HG02610 (cell line): ENCODE data around the gene KIAA1549.

Experiments
- ATAC-seq: cut with Tn5 transposase; IDR thresholded peaks from one replicate; pipeline ENCODE4 v1.9.1; 2021; ENCODE audit warnings: mild to moderate bottlenecking, moderate library complexity; ENCODE audit not compliant: unreplicated experiment

KIAA1549 gene

GRCh38 chr7:138975343-138976104 lies 5.7 kb downstream of the KIAA1549 start:
- no peak for ATAC-seq

GRCh38 chr7:138974675-138975292 lies 6.4 kb downstream of the KIAA1549 start:
- ATAC-seq, result no peak

GRCh38 chr7:138974103-138974502 lies 7.1 kb downstream of the KIAA1549 start:
- no peak for ATAC-seq

GRCh38 chr7:138970952-138971351 lies 10.2 kb downstream of the KIAA1549 start:
- ATAC-seq, result no peak

- no peak for ATAC-seq
Measured at GRCh38 chr7:138970446-138970845, 10.7 kb downstream of the KIAA1549 start.

GRCh38 chr7:138967159-138967558 lies 14.0 kb downstream of the KIAA1549 start:
- ATAC-seq, result no peak

GRCh38 chr7:138964624-138965436 lies 16.4 kb downstream of the KIAA1549 start:
- ATAC-seq, result no peak

GRCh38 chr7:138963675-138964074 lies 17.5 kb downstream of the KIAA1549 start:
- no peak for ATAC-seq

GRCh38 chr7:138962561-138963270 lies 18.5 kb downstream of the KIAA1549 start:
- no peak for ATAC-seq

GRCh38 chr7:138961159-138961558 lies 20.0 kb downstream of the KIAA1549 start:
- ATAC-seq, result no peak

- no peak for ATAC-seq
Measured at GRCh38 chr7:138958391-138958956, 22.7 kb downstream of the KIAA1549 start.

GRCh38 chr7:138957753-138958390 lies 23.3 kb downstream of the KIAA1549 start:
- ATAC-seq, result no peak

- no peak for ATAC-seq
Measured at GRCh38 chr7:138957217-138957616, 24.0 kb downstream of the KIAA1549 start.

GRCh38 chr7:138954545-138955475 lies 26.4 kb downstream of the KIAA1549 start:
- ATAC-seq, result no peak

GRCh38 chr7:138952791-138953190 lies 28.4 kb downstream of the KIAA1549 start:
- no peak for ATAC-seq

- ATAC-seq, result no peak
Measured at GRCh38 chr7:138951953-138952352, 29.2 kb downstream of the KIAA1549 start.

- ATAC-seq, result no peak
Measured at GRCh38 chr7:138949421-138950088, 31.6 kb downstream of the KIAA1549 start.

GRCh38 chr7:138948403-138948802 lies 32.8 kb downstream of the KIAA1549 start:
- peak; percentile 57 for ATAC-seq

GRCh38 chr7:138945821-138946220 lies 35.4 kb downstream of the KIAA1549 start:
- ATAC-seq, result no peak
